Brain pericyte (primary cell): Measurements from ENCODE around the gene FXYD1.

ENCODE experiments used
- DNase-seq: peaks from one replicate; pipeline ENCODE4 v3.0.0-alpha.2; 2012; ENCODE audit warnings: low read depth, low spot score

Gene FXYD1

GRCh38 chr19:35162471-35163326 is 24.1 kb downstream of the FXYD1 start:
- DNase-seq: no peak

GRCh38 chr19:35164418-35164817 is 25.8 kb downstream of the FXYD1 start:
- no peak for DNase-seq

GRCh38 chr19:35165200-35166058 is 26.8 kb downstream of the FXYD1 start:
- no peak for DNase-seq

GRCh38 chr19:35166100-35167063 is 27.8 kb downstream of the FXYD1 start:
- DNase-seq: no peak

- no peak for DNase-seq
Measured at GRCh38 chr19:35167251-35168119, 28.9 kb downstream of the FXYD1 start.

GRCh38 chr19:35168196-35168595 is 29.6 kb downstream of the FXYD1 start:
- DNase-seq: no peak

- no peak for DNase-seq
Measured at GRCh38 chr19:35169221-35169995, 30.8 kb downstream of the FXYD1 start.

- no peak for DNase-seq
Measured at GRCh38 chr19:35170359-35171061, 31.9 kb downstream of the FXYD1 start.

GRCh38 chr19:35171730-35172129 is 33.1 kb downstream of the FXYD1 start:
- DNase-seq: no peak

- no peak for DNase-seq
Measured at GRCh38 chr19:35174226-35174625, 35.6 kb downstream of the FXYD1 start.

- no peak for DNase-seq
Measured at GRCh38 chr19:35176181-35176570, 37.6 kb downstream of the FXYD1 start.

GRCh38 chr19:35177377-35178274 is 39.0 kb downstream of the FXYD1 start:
- no peak for DNase-seq

GRCh38 chr19:35178701-35179100 is 40.1 kb downstream of the FXYD1 start:
- DNase-seq: no peak

- DNase-seq: no peak
Measured at GRCh38 chr19:35179830-35180229, 41.2 kb downstream of the FXYD1 start.

- DNase-seq: no peak
Measured at GRCh38 chr19:35181387-35181786, 42.8 kb downstream of the FXYD1 start.

- DNase-seq: no peak
Measured at GRCh38 chr19:35184267-35184666, 45.6 kb downstream of the FXYD1 start.

- no peak for DNase-seq
Measured at GRCh38 chr19:35184884-35185283, 46.3 kb downstream of the FXYD1 start.
